ENCODE data around the gene QRICH1. TPM values are rescaled to one million over a fixed set of nuclear protein-coding genes. Genes with fewer than 3 reads are reported as not detected.

Gene QRICH1
- 49.8 and 56.7 TPM in 2 replicates for total RNA-seq

GRCh38 chr3:49093853-49094767, at the start of gene QRICH1:
Gene QRICH1 (minus strand): TSS chr3:49094071. CDS start chr3:49077017, 17,054 bp downstream.

GRCh38 chr3:49132437-49133225, 38.8 kb upstream of the QRICH1 start, which contains the start of gene LAMB2:
Gene LAMB2 (minus strand): TSS chr3:49133050. CDS start chr3:49132867, 183 bp downstream.

GRCh38 chr3:49120438-49121131, 26.7 kb upstream of the QRICH1 start, which contains the start of gene USP19:
Gene USP19 (minus strand): TSS chr3:49120823. CDS start chr3:49119145, 1,678 bp downstream.

GRCh38 chr3:49104427-49105291, 10.8 kb upstream of the QRICH1 start, which contains the start of gene QARS1:
Gene QARS1 (minus strand): TSS chr3:49104757. CDS start chr3:49104733, 24 bp downstream.

GRCh38 chr3:49028673-49029562, 65.0 kb downstream of the QRICH1 start, which contains the start of gene IMPDH2:
Gene IMPDH2 (minus strand): TSS chr3:49029398. CDS start chr3:49029350, 48 bp downstream.

GRCh38 chr3:49021813-49022687, 71.8 kb downstream of the QRICH1 start, which contains the start of gene NDUFAF3:
Gene NDUFAF3 (plus strand): TSS chr3:49022121. CDS start chr3:49022145, 24 bp downstream.

GRCh38 chr3:49017971-49018706, 75.7 kb downstream of the QRICH1 start, which contains the start of gene DALRD3:
Gene DALRD3 (minus strand): TSS chr3:49018580. CDS start chr3:49018564, 16 bp downstream.

GRCh38 chr3:49007068-49007770, 86.7 kb downstream of the QRICH1 start, which contains the start of gene WDR6:
Gene WDR6 (plus strand): TSS chr3:49007391. CDS start chr3:49007432, 41 bp downstream.

GRCh38 chr3:48989796-48990635, 103.9 kb downstream of the QRICH1 start, which contains the start of gene P4HTM:
Gene P4HTM (plus strand): TSS chr3:48990241. CDS start chr3:48990257, 16 bp downstream.

Other genes with a start within 250 kb of the QRICH1 start
- 32.0 and 44.1 TPM in 2 replicates for gene PRKAR2A, start 246.2 kb downstream of the QRICH1 start, total RNA-seq
- gene SLC25A20, start 195.2 kb downstream of the QRICH1 start, total RNA-seq: 8.9 and 11.3 TPM in 2 replicates
- 139 and 166 TPM in 2 replicates for gene ARIH2, start 175.2 kb downstream of the QRICH1 start, total RNA-seq
- 13.3 and 21.6 TPM in 2 replicates for gene P4HTM, start 103.8 kb downstream of the QRICH1 start, total RNA-seq
- gene WDR6, start 86.7 kb downstream of the QRICH1 start, total RNA-seq: 23.9 and 73.9 TPM in 2 replicates
- gene DALRD3, start 75.5 kb downstream of the QRICH1 start, total RNA-seq: 30.0 and 39.0 TPM in 2 replicates
- 45.5 and 57.4 TPM in 2 replicates for gene NDUFAF3, start 72.0 kb downstream of the QRICH1 start, total RNA-seq
- 203 and 369 TPM in 2 replicates for gene IMPDH2, start 64.7 kb downstream of the QRICH1 start, total RNA-seq
- 177 and 193 TPM in 2 replicates for gene QARS1, start 10.7 kb upstream of the QRICH1 start, total RNA-seq
- gene USP19, start 26.8 kb upstream of the QRICH1 start, total RNA-seq: 58.1 and 68.7 TPM in 2 replicates
- 234 and 834 TPM in 2 replicates for gene LAMB2, start 39.0 kb upstream of the QRICH1 start, total RNA-seq
- 16.1 and 20.3 TPM in 2 replicates for gene CCDC71, start 72.3 kb upstream of the QRICH1 start, total RNA-seq
- gene KLHDC8B, start 77.5 kb upstream of the QRICH1 start, total RNA-seq: 55.4 and 168 TPM in 2 replicates
- 1.7 and 4.8 TPM in 2 replicates for gene C3orf62, start 183.2 kb upstream of the QRICH1 start, total RNA-seq
- gene USP4, start 246.0 kb upstream of the QRICH1 start, total RNA-seq: 20.5 and 40.5 TPM in 2 replicates